Measurements from ENCODE around the gene KCTD4.
A peak's percentile ranks its signal among the peaks of the same experiment; 100 is the strongest.
"Not testable (repeated sequence)": the region's sequence is repeated elsewhere in the genome, so short reads cannot be mapped to it uniquely, and the experiment has no call there.

The KCTD4 gene

DNA sequence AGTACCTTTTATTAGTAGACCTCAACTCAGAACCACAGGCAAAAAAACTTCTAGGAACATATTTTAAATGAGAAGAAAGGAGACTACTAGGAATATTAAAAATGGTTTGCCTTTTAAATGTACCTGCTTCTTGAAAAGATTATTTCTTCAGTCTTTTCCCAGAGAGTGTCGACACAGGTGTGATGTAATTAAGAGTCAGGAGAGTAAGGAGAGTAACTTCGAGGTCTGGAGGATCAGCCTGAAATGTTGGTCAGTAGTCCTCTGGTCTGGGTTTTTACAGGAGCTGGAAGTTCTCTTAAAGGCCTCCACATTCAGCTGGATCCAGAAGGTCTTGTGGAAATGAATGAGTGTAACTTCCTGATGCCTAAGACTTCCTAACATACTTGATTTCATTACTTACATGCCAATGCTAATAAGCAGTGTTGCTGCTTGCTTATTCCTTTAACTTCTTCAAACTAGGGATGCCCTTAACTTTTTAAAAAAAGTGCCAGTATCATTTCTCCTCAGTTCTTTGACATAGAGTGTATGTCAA is at the start of gene KCTD4:
Gene KCTD4, minus strand, starts transcription at position 345 of the 532 bp plus-strand sequence. CDS start 6,478 bp downstream, outside the sequence.
- peak in 1 of 2 experiments; percentile 43 for DNase-seq

DNA sequence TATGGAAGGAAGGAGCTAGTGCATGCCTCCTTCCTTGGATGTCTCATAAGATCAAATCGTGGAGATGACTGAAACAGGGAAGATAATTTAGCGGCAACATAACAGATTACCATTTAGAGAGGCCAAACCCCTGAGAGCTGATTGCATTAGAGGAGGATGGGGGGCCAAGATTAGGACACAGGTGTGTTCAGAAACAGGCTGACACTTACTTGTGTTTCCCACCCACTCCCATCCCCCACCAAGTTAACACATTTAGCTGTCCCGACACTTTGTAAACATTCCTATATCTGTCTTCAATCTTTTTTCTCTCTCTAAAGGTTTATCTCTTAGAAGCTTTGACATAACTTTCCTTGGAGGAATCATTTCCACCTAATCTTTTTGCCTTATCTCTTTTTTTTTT is 48.8 kb upstream of the KCTD4 start:
- no peak for DNase-seq

DNA sequence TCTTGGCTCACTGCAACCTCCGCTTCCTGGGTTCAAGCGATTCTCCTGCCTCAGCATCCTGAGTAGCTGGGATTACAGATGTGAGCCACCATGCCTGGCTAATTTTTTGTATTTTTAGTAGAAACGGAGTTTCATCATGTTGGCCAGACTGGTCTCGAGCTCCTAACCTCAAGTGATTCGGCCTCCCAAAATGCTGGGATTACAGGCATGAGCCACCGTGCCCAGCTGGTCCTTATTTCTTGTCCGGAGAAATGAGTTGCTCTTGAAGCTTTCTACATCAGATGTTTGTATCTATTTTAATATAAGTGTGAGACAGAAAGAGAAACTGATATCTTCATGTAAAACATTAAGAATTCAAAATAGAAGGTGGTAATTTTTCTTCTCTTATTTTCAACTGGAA is 43.9 kb upstream of the KCTD4 start:
- not testable (repeated sequence) for DNase-seq

DNA sequence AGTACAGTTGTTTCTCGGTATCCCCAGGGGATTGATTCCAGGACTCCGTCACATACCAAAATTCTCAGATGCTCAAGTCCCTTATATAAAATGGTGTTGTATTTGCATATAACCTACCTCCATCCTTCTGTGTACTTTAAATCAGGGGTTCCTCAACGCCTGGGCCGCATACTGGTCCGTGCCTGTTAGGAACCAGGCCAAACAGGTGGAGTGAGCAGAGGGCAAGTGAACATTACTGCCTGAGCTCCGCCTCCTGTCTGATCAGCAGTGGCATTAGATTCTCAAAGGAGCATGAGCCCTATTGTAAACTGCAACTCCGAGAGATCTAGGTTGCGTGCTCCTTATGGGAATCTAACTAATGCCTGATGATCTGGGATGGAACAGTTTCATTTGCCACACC is 42.2 kb upstream of the KCTD4 start:
- no peak for DNase-seq

GRCh38 chr13:45242524-45242923 is 41.7 kb upstream of the KCTD4 start:
- no peak for DNase-seq

DNA sequence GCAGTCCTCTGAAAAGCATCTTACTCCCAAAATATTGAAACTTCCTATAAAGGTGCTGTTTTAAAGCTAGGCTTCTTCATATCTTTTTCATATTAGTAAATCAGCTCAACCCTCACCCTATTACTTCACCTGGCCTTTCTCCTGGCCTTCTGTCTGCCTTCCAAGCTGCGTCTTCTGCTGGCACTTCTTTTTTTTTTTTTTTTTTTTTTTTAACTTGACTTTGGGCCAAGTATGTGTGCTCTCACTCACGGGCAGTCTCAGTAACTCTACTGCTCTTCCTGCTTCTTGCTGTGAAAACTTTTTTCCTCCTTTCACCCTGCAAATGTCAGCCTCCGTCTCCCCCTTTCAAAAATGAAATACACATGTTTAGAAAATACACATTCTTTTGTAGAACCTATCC is 41.2 kb upstream of the KCTD4 start:
- peak; percentile 5 to 44 for DNase-seq

GRCh38 chr13:45240143-45240542 is 39.3 kb upstream of the KCTD4 start:
- DNase-seq: no peak

GRCh38 chr13:45238945-45239795 is 38.3 kb upstream of the KCTD4 start:
- no peak for DNase-seq

DNA sequence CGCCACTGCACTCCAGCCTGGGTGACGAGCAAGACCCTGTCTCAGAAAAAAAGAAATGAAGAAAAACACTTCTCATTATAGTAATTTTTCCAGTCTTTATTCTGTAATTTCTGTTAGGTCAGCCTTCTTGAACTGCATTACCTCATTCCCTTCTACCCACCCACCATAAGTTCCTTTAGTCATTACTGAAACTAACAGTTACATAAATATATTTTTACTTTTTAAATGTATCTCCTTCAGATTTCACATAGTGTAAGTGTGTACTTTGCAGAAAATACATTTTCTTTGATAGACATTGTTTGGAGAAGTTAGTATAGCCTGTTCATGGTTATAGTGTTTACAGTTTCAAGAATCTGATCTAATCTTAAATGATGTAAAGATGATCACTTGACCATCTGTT is 31.7 kb upstream of the KCTD4 start:
- no peak for DNase-seq

DNA sequence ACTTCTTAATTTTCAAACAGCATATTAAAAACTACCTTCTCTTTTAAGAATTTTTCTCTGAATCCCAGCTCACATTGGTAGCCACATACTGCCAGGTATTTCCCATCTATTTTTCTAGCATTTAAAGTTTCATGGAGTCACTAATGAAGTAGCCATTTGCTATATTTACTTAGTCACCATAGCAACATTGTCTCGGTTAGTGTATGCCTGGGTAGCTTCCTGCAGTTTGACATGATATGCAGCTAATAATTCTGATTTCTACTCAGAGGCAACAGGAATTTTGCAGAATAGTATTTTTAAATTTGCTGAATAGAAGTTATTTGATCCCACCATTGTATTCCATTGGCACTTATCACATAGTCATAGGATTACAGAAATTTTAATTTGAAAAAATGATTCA is 30.9 kb upstream of the KCTD4 start:
- peak in 1 of 2 experiments; percentile 40 for DNase-seq

DNA sequence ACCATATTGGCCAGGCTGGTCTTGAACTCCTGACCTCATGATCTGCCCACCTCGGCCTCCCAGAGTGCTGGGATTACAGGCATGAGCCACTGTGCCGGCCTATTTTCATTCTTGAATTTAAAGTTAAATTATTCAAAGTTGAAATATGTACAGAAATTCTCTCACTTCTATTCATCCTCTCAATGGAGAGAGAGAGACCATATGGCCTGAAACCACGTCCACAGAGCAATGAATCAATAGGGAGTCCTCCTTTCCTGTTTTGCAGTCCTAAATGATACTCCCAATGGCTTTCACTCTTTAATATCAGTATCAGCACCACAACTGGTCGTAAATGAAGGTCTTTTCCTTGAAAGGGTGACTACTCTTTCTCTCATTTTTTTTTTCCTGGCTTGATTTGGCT is 30.5 kb upstream of the KCTD4 start:
- DNase-seq: no peak

- DNase-seq: no peak
Observed at GRCh38 chr13:45229172-45229571, 28.3 kb upstream of the KCTD4 start.

- DNase-seq: no peak
Observed at GRCh38 chr13:45228002-45228401, 27.2 kb upstream of the KCTD4 start.

DNA sequence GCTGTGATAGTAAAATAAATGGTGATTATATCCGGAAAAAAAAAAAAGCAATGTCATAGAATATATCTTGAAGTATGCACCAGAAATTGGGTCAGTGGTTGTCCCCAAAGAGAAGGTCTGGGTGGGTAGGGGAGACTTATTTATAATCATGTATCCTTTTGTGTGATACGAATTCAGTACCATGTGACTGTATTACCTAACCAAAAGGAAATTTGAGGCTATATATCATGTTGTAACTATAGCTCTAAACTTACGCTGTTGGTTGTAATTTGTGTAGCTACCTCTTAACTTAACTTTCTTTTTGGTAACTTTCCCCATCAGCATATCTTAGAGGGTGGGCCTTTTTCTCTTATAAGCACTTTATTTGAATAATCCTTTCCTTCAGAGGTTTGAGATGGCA is 25.2 kb upstream of the KCTD4 start:
- DNase-seq: no peak

DNA sequence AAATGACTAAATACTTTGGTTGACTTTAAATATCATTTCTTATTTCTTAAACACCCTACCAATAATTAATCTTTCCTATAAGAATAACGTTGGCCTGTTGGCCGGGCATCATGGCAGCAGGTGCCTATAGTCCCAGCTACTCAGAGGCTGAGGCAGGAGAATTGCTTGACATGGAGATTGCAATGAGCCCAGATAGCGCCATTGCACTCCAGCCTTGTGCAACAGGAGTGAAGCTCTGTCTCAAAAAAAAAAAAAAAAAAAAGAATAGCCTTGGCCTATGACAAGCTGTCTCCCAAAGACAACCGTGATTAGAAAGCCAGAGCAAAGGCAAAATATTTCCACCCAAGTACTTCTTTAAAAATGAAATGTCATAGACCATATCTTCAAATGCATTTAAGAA is 24.5 kb upstream of the KCTD4 start:
- DNase-seq: no peak

- peak in 1 of 2 experiments; percentile 20 for DNase-seq
Observed at GRCh38 chr13:45224176-45224575, 23.3 kb upstream of the KCTD4 start.

DNA sequence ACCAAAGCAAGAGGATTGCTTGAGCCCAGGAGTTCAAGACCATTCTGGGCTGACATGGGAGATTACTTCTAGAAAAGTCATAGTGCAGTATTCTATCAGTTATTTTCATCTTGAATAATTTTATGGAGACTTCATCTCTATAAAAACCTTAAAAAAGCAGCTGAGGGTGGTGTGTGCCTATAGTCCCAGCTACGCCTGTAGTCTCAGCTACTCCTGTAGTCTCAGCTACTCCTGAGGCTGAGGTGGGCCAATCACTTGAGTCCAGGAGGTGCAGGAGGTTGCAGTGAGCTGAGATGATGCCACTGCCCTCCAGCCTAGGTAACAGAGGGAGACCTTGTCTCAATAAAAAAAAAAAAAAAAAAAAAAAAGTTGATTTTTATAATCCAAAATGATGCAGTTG is 22.1 kb upstream of the KCTD4 start:
- no peak for DNase-seq

DNA sequence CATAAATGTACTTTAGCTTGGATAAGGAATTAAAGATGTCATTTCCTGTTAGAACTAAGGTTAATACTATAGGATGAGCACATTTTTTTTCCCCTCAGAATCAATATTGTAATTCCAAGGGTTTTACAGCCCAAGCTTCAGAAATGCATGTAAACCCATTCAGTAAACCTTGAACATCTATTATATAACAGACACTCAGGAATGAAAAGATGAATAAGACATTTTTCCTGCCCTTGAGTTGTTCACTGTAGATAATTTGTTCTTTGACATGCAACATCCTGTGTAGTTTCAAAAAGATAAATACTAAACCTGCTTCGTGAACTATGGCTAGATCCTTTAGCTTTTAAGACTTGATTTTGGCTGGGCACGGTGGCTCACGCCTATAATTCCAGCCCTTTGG is 21.7 kb upstream of the KCTD4 start:
- no peak for DNase-seq

DNA sequence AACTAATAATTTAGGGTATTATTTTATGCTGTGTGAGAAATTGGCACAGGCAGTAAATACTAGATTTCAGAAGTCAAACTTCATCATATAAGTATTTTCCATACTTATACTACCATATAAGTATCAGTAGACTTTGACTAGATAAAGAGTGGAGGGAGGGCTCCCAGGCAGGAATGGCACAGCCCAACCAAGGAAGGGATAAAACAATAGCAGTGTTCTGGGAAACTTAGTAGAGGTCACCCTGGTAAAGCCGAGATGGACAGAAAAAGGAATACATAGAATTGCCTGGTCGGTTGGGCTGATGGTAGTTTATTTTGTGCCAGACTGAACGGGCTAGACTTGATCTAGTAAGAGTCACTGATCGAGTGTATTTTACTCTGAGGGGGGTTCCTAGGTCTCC is 19.6 kb upstream of the KCTD4 start:
- no peak for DNase-seq

DNA sequence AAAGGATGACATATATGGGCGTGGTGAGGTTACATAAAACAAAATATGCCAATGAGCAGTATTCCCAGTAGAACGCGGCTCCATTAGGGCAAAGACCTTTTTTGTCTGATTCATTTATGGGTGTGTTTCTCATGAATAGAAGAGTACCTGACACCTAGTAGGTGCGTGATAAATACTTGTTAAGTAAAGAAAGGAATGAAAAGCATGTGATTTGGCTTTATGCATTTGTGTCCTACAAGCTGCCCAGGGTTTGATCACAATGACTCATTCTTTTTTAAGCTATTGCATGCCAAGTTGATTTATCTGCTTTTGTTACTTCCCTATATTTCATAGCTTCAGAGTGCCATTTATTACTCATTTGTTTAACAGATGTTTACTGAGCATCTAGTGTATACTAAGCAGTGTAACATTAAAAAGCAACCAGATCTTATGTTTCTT is 19.1 kb upstream of the KCTD4 start:
- peak; percentile 60 to 93 for DNase-seq

- DNase-seq: peak; percentile 29 to 66
Observed at GRCh38 chr13:45219123-45219891, 18.5 kb upstream of the KCTD4 start.

DNA sequence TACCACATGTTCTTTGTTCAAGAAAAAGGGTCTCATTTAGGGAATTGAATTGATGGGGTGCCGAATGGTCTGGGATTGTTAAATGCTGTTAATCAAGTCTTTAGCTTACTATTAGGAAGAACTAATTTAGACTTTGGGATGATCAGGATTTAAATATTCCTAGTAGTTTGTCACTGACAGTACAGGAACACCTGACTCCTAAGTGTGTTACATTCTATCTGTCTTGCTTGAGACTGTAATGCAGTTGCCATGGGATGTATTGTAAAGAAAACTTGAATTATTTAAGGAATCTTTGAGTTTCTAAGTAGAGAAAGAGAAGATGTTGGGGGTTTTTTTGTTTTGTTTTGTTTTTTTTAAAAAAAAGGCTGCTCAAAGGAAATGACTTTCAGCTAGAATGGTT is 17.8 kb upstream of the KCTD4 start:
- DNase-seq: peak in 1 of 2 experiments; percentile 66

- no peak for DNase-seq
Observed at GRCh38 chr13:45216193-45216592, 15.3 kb upstream of the KCTD4 start.
